HepG2 (cell line): ENCODE data around the gene ADARB1. TPM values are rescaled to one million over a fixed set of nuclear protein-coding genes. Genes with fewer than 3 reads are reported as not detected.

Source experiments
- ATAC-seq: fragments of 200-7000 bp; cut with Tn5 transposase; 3 replicates; pipeline ENCODE4 v1.9.1; 2020; ENCODE audit warnings: mild to moderate bottlenecking, moderate library complexity
- BruUV-seq: library from RNA; stranded (reverse); fragments of 400-500 nt; replicated peaks from 2 replicates; lab custom pipeline; 2021; lab: Mats Ljungman, UMichigan
- CTCF ChIA-PET: fragments of 300-600 bp; formaldehyde crosslinking; extraction: SDS; loops from one replicate; lab custom pipeline; 2021; ENCODE audit warnings: low total read pairs, inconsistent platforms, low intra/inter-chr PET ratio; lab: Yijun Ruan, JAX
- POLR2A ChIA-PET: fragments of 350-600 bp; sonication (Branson Sonifier 250); formaldehyde crosslinking; loops from one replicate; lab custom pipeline; 2020; ENCODE audit warnings: antibody characterized with exemption, inconsistent platforms; lab: Yijun Ruan, JAX
- DNase-seq: peaks from one replicate; pipeline ENCODE4 v3.0.0-alpha.2; 2015; ENCODE audit warnings: low spot score
- FAIRE-seq: peaks from 3 replicates; lab custom pipeline; 2011; peaks lifted over from hg19 to GRCh38; lab: Jason Lieb, UNC
- H2AFZ ChIP-seq: one replicate; pipeline ENCODE4 v1.6.1; 2011; ENCODE audit warnings: low read length, inconsistent platforms
- H3K27ac ChIP-seq: fragments of 300-600 bp; 3 replicates; pipeline ENCODE4 v1.8.0; 2011; ENCODE audit warnings: mixed run types, mild to moderate bottlenecking, mixed read lengths, low read length, inconsistent platforms; ENCODE audit not compliant: insufficient read depth; ENCODE audit errors: extremely low read length
- H3K27me3 ChIP-seq, 2 experiments: fragments of 200-600 bp in 1 of 2; 2 replicates in 1 of 2; 3 replicates in 1 of 2; pipeline versions ENCODE4 v1.6.0 to v1.8.0; 2011; ENCODE audit warnings: low read length in 2 of 2, mild to moderate bottlenecking in 2 of 2, moderate library complexity in 2 of 2, inconsistent platforms in 1 of 2; ENCODE audit not compliant: insufficient read depth in 2 of 2, control insufficient read depth in 1 of 2
- H3K36me3 ChIP-seq, 2 experiments: fragments of 200-600 bp in 1 of 2; replicated peaks in 1 of 2; 2 replicates in 1 of 2; 3 replicates in 1 of 2; pipeline versions ENCODE4 v1.5.1 to v1.8.0; 2011; ENCODE audit warnings: low read length in 2 of 2, inconsistent platforms in 1 of 2; ENCODE audit not compliant: insufficient read depth in 2 of 2, control insufficient read depth in 1 of 2
- H3K4me1 ChIP-seq: 2 replicates; pipeline ENCODE4 v1.5.1; 2012; ENCODE audit warnings: low read length, inconsistent platforms; ENCODE audit not compliant: insufficient read depth
- H3K4me2 ChIP-seq: 2 replicates; pipeline ENCODE4 v1.6.0; 2011; ENCODE audit warnings: low read depth, low read length, inconsistent platforms
- H3K4me3 ChIP-seq, 3 experiments: fragments of 200-600 bp in 1 of 3; sonication (generic), shearing (Covaris generic) in 1 of 3; replicated peaks in 1 of 3; 2 replicates each; pipeline ENCODE4 v1.5.1; 2011 to 2016; ENCODE audit warnings: low read length in 3 of 3, inconsistent platforms in 2 of 3, low read depth in 2 of 3, mild to moderate bottlenecking in 2 of 3, control low read depth in 1 of 3, mixed read lengths in 1 of 3; ENCODE audit not compliant: insufficient read depth in 1 of 3
- H3K79me2 ChIP-seq: one replicate; pipeline ENCODE4 v1.6.1; 2011; ENCODE audit warnings: low read length, inconsistent platforms; ENCODE audit not compliant: insufficient read depth
- H3K9ac ChIP-seq: 2 replicates; pipeline ENCODE4 v1.6.0; 2011; ENCODE audit warnings: mild to moderate bottlenecking, low read depth, low read length, inconsistent platforms; ENCODE audit not compliant: insufficient read depth
- H3K9me3 ChIP-seq: 2 replicates; pipeline ENCODE4 v1.5.1; 2012; ENCODE audit warnings: mild to moderate bottlenecking, low read length
- H4K20me1 ChIP-seq: 2 replicates; pipeline ENCODE4 v1.6.0; 2011; ENCODE audit warnings: inconsistent platforms, mild to moderate bottlenecking, low read length, moderate library complexity; ENCODE audit not compliant: insufficient read depth
- ARID2 ChIP-seq: sonication (generic); formaldehyde crosslinking; IDR thresholded peaks from 2 replicates; pipeline ENCODE4 v1.8.1; 2022; ENCODE audit warnings: mild to moderate bottlenecking, missing genetic modification reagents, borderline replicate concordance
- ARNT2 ChIP-seq: sonication (generic); formaldehyde crosslinking; IDR thresholded peaks from 2 replicates; pipeline ENCODE4 v1.8.0; 2022; ENCODE audit warnings: mild to moderate bottlenecking, low read depth, missing genetic modification reagents, moderate library complexity
- HDAC1 ChIP-seq: sonication (generic); formaldehyde crosslinking; IDR thresholded peaks from 2 replicates; pipeline ENCODE4 v1.5.1; 2020; ENCODE audit warnings: mild to moderate bottlenecking, missing genetic modification reagents
- SNAPC5 ChIP-seq: sonication (generic); formaldehyde crosslinking; IDR thresholded peaks from 2 replicates; pipeline ENCODE4 v1.8.1; 2023; ENCODE audit warnings: mild to moderate bottlenecking, missing genetic modification reagents, borderline replicate concordance
- ZBTB20 ChIP-seq: sonication (generic); formaldehyde crosslinking; IDR thresholded peaks from 2 replicates; pipeline ENCODE4 v1.8.1; 2023; ENCODE audit warnings: missing genetic modification reagents, low read depth, mild to moderate bottlenecking, borderline replicate concordance
- ZNF20 ChIP-seq: sonication (generic); formaldehyde crosslinking; IDR thresholded peaks from 2 replicates; pipeline ENCODE4 v1.4.0; 2020; ENCODE audit warnings: mild to moderate bottlenecking, moderate library complexity, missing genetic modification reagents
- ZNF367 ChIP-seq: sonication (generic); formaldehyde crosslinking; IDR thresholded peaks from 2 replicates; pipeline ENCODE4 v1.4.0; 2020; ENCODE audit warnings: missing genetic modification reagents, borderline replicate concordance
- ZNF431 ChIP-seq: sonication (generic); formaldehyde crosslinking; IDR thresholded peaks from 2 replicates; pipeline ENCODE4 v1.9.0; 2022; ENCODE audit warnings: missing genetic modification reagents, low read depth, mild to moderate bottlenecking, borderline replicate concordance
- ZNF432 ChIP-seq: sonication (generic); formaldehyde crosslinking; IDR thresholded peaks from 2 replicates; pipeline ENCODE4 v1.5.0; 2020; ENCODE audit warnings: missing genetic modification reagents, mild to moderate bottlenecking, borderline replicate concordance
- ZNF567 ChIP-seq: sonication (generic); formaldehyde crosslinking; IDR thresholded peaks from 2 replicates; pipeline ENCODE4 v1.8.1; 2023; ENCODE audit warnings: mild to moderate bottlenecking, missing genetic modification reagents, borderline replicate concordance
- ZNF616 ChIP-seq: sonication (generic); formaldehyde crosslinking; IDR thresholded peaks from 2 replicates; pipeline ENCODE4 v1.5.0; 2020; ENCODE audit warnings: low read depth, mild to moderate bottlenecking, missing genetic modification reagents
- ZNF761 ChIP-seq: sonication (generic); formaldehyde crosslinking; conservative IDR thresholded peaks from 2 replicates; pipeline ENCODE4 v1.4.0; 2020; ENCODE audit warnings: mild to moderate bottlenecking, missing genetic modification reagents
- ZNF790 ChIP-seq: sonication (generic); formaldehyde crosslinking; IDR thresholded peaks from 2 replicates; pipeline ENCODE4 v1.8.0; 2022; ENCODE audit warnings: missing genetic modification reagents, mild to moderate bottlenecking, borderline replicate concordance
- ZNF839 ChIP-seq: sonication (generic); formaldehyde crosslinking; IDR thresholded peaks from 2 replicates; pipeline ENCODE4 v1.4.0; 2020; ENCODE audit warnings: missing genetic modification reagents, mild to moderate bottlenecking, borderline replicate concordance
- ZNF883 ChIP-seq: sonication (generic); formaldehyde crosslinking; IDR thresholded peaks from 2 replicates; pipeline ENCODE4 v1.5.1; 2020; ENCODE audit warnings: mild to moderate bottlenecking, missing genetic modification reagents; ENCODE audit errors: not compliant biosample characterization
- WGBS: methylation state at CpG from one replicate; pipeline ENCODE4 v1.1.6; 2017; ENCODE audit warnings: low lambda C conversion rate; 5-methylcytosine and 5-hydroxymethylcytosine counted together
- in situ Hi-C: cut with HindIII; loops from 2 replicates; pipeline ENCODE4 v1.10.0; 2017; ENCODE audit warnings: low pct_unique_long_range_greater_than_20kb; ENCODE audit not compliant: extremely low pct_ligation_motif_present
- intact Hi-C: fragments of 100-400 bp; cut with micrococcal nuclease; formaldehyde crosslinking; loops from one replicate; pipeline ENCODE4 v1.10.0; 2022; ENCODE audit not compliant: unreplicated experiment
- polyA plus RNA-seq, 8 experiments: library from polyadenylated mRNA; depleted of rRNA in 3 of 8; stranded (reverse) in 7 of 8; unstranded in 1 of 8; fragments of >200 nt; fragmentation: Illumina TruSeq in 4 of 8; extraction: Trizol in 4 of 8; gene quantifications; 2 replicates each; pipeline versions ENCODE4 v1.2.1 to v1.2.3, GENCODE V29; 2011 to 2016; ENCODE audit warnings: low read depth in 4 of 8, missing spikeins in 1 of 8, mixed read lengths in 1 of 8; ENCODE audit not compliant: insufficient read depth in 1 of 8
- total RNA-seq, 5 experiments: library from RNA; depleted of rRNA; stranded (reverse); fragments of >200 nt; fragmentation: Illumina TruSeq; extraction: Trizol; gene quantifications; 2 replicates each; pipeline ENCODE4 v1.2.3, GENCODE V29; 2016; ENCODE audit warnings: low read depth in 1 of 5
- TF ChIP-seq, protein P1 (sequence below): sonication (generic); formaldehyde crosslinking; IDR thresholded peaks from 2 replicates; pipeline ENCODE4 v1.4.0; 2020; ENCODE audit warnings: missing genetic modification reagents

The ADARB1 gene
- total and polyA plus RNA-seq, 2 of the 13 experiments (the other 11 are each of a cell fraction or from before 2014, with no cell fraction given): 6.6 to 10.0 TPM

GRCh38 chr21:45153358-45154318 is 79.3 kb downstream of the ADARB1 start (continued):
- no peak for TF ChIP-seq ZNF431 (CRISPR knock-in tag)
- TF ChIP-seq, all 625 proteins: peak for 0

DNA sequence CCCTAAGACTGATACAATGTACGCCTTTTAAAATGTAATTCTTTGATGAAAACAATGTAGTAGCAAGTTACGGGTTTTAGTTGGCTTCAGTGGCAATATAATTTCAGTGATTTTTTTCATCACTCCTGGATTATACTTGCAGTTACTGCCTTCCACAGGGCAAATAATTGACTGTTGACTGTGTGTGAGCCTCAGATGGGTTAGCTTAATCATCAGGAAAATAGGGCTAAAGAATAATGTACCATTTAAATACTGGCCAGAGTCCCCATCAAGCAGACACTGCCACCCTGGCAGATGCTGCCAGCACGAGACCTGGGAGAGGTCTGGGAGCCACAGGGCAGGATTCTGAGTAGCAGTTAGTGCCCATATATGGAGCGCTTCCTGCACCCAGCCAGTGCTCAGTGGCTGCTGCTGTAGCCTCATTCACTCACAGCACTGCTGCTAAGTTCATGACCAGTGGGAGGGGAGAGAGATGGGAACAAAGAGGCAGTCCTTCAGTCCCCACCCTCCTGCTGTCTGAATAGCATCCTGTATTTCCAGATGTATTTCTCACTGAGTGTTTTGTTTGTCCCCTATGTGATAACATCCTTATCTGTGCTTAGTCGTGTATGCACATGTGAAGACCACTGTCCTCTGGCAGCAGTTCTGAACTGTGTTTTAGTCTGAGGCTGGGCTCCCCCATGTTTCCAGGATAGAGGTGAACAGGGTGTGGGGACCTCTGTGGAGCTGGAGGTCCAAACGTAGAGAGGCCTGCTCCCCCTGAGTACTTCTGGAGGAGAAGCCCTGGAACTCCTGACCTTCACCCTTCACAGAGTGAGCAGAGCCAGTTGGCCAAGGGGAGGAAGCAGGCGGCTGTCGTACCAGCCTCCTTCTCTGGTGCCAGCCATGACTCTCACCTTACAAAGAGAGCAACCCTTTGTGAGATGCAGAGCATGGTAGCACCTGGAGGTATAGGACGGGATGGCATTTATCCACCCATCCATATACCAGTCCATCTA is 80.4 kb downstream of the ADARB1 start:
- Histone ChIP-seq H3K4me1 (no peaks in the 10 kb centered on the region), H3K27me3 (no peaks in the 10 kb centered on the region), H3K27ac (no peak overlapping the region), H3K4me3 (no peak overlapping the region), H3K4me2 (no peak overlapping the region), H3K9me3 (no peaks in the 10 kb centered on the region), H3K36me3 (peaks cover 0 to 2% of the 10 kb centered on the region in 2 experiments; a peak in 2 of 5 replicates), H3K9ac (no peak overlapping the region), H4K20me1 (no peaks in the 10 kb centered on the region), H2AFZ (no peak overlapping the region), H3K79me2 (no peaks in the 10 kb centered on the region)
- POLR2A ChIA-PET: no interaction called here
- intact Hi-C loops (no loop called here), in situ Hi-C loops (no loop called here)
- no peak for TF ChIP-seq ZNF616 (CRISPR knock-in tag)
- TF ChIP-seq ZBTB20: no peak
- no peak for TF ChIP-seq ZNF567 (CRISPR knock-in tag)
- TF ChIP-seq ARNT2 (CRISPR knock-in tag): no peak
- no peak for TF ChIP-seq ZNF839 (CRISPR knock-in tag)
- no peak for TF ChIP-seq ZNF20 (CRISPR knock-in tag)
- no peak for TF ChIP-seq ARID2
- TF ChIP-seq, protein P1, sequence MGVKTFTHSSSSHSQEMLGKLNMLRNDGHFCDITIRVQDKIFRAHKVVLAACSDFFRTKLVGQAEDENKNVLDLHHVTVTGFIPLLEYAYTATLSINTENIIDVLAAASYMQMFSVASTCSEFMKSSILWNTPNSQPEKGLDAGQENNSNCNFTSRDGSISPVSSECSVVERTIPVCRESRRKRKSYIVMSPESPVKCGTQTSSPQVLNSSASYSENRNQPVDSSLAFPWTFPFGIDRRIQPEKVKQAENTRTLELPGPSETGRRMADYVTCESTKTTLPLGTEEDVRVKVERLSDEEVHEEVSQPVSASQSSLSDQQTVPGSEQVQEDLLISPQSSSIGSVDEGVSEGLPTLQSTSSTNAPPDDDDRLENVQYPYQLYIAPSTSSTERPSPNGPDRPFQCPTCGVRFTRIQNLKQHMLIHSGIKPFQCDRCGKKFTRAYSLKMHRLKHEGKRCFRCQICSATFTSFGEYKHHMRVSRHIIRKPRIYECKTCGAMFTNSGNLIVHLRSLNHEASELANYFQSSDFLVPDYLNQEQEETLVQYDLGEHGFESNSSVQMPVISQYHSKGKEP (CRISPR knock-in tag): no peak
- no peak for TF ChIP-seq HDAC1 (CRISPR knock-in tag)
- TF ChIP-seq ZNF367: no peak
- TF ChIP-seq ZNF432 (CRISPR knock-in tag): no peak
- TF ChIP-seq SNAPC5 (CRISPR knock-in tag): no peak
- TF ChIP-seq ZNF761 (CRISPR knock-in tag): no peak
- TF ChIP-seq ZNF883 (CRISPR knock-in tag): no peak
- no peak for TF ChIP-seq ZNF790 (CRISPR knock-in tag)
- ATAC-seq (no peak; the same call in 2 of the 3 replicates), DNase-seq (no peak), FAIRE-seq (no peak)
- BruUV-seq: no TSS peak
- CTCF ChIA-PET: no interaction called here
- 78% methylated on average over 8 of the region's 9 CpGs for WGBS
